ENCODE measurements around the gene OGFOD3.

DNA sequence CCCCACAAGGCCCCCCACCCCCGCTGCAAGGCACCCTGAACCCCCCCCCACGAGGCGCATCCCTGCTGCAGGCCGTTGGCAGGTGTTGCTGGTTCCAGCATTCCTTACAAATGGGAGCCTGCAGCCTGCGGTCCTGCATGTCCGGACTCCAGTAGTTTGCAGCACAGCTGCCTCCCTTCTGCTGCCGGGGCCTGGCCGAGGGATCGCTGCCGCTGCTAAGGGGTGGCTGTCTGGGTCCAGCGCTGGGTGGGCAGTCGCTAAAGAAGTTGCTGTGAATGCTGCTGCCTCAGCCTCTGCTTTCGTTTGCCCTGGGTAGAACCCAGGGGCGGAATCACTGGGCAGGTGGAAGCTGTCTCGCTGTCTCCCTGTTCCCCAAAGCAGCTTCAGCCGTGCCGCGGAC is 35.0 kb downstream of the OGFOD3 start:
- TF ChIP-seq, protein P1, sequence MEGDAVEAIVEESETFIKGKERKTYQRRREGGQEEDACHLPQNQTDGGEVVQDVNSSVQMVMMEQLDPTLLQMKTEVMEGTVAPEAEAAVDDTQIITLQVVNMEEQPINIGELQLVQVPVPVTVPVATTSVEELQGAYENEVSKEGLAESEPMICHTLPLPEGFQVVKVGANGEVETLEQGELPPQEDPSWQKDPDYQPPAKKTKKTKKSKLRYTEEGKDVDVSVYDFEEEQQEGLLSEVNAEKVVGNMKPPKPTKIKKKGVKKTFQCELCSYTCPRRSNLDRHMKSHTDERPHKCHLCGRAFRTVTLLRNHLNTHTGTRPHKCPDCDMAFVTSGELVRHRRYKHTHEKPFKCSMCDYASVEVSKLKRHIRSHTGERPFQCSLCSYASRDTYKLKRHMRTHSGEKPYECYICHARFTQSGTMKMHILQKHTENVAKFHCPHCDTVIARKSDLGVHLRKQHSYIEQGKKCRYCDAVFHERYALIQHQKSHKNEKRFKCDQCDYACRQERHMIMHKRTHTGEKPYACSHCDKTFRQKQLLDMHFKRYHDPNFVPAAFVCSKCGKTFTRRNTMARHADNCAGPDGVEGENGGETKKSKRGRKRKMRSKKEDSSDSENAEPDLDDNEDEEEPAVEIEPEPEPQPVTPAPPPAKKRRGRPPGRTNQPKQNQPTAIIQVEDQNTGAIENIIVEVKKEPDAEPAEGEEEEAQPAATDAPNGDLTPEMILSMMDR (conservative IDR thresholded peaks at IDR 0.05; ENCODE audit: low read depth, low read length): no peak
- no peak for TF ChIP-seq EZH2 (IDR thresholded peaks at IDR 0.05; ENCODE audit: borderline replicate concordance, low read depth, low read length, poor library complexity, severe bottlenecking)

All from A673 (cell line).